SJCRH30 (cell line): ENCODE data around the gene CELSR1. TPM values are rescaled to one million over a fixed set of nuclear protein-coding genes. Genes with fewer than 3 reads are reported as not detected.
"Not testable (repeated sequence)": the region's sequence is repeated elsewhere in the genome, so short reads cannot be mapped to it uniquely, and the experiment has no call there.

Experiments used
- DNase-seq, 2 experiments: peaks; one replicate each; pipeline ENCODE4 v3.0.0-alpha.2; 2015 to 2020
- H3K27ac ChIP-seq: fragments of 250-450 bp; sonication (Bioruptor Pico); 2 replicates; pipeline ENCODE4 v1.5.1; 2020; ENCODE audit warnings: mild to moderate bottlenecking, moderate library complexity
- H3K27me3 ChIP-seq: fragments of 250-450 bp; sonication (Bioruptor Pico); 2 replicates; pipeline ENCODE4 v1.5.1; 2020; ENCODE audit warnings: mild to moderate bottlenecking, moderate library complexity
- H3K36me3 ChIP-seq: fragments of 250-450 bp; sonication (Bioruptor Pico); 2 replicates; pipeline ENCODE4 v1.5.1; 2020; ENCODE audit warnings: mild to moderate bottlenecking, moderate library complexity
- H3K4me1 ChIP-seq: fragments of 250-450 bp; sonication (Bioruptor Pico); 2 replicates; pipeline ENCODE4 v1.5.1; 2020; ENCODE audit warnings: mild to moderate bottlenecking, moderate library complexity
- H3K4me3 ChIP-seq: fragments of 250-450 bp; sonication (Bioruptor Pico); 2 replicates; pipeline ENCODE4 v1.5.1; 2020; ENCODE audit warnings: mild to moderate bottlenecking, moderate library complexity
- H3K9me3 ChIP-seq: fragments of 250-450 bp; sonication (Bioruptor Pico); replicated peaks from 2 replicates; pipeline ENCODE4 v1.5.1; 2020; ENCODE audit warnings: mild to moderate bottlenecking, moderate library complexity
- total RNA-seq: library from RNA; depleted of rRNA; stranded (reverse); fragments of >200 nt; shearing (Covaris generic); gene quantifications from 2 replicates; pipeline ENCODE4 v1.2.3, GENCODE V29; 2014

The CELSR1 gene
- total RNA-seq, 1 experiment from 2014 or later = not detected

GRCh38 chr22:46413725-46414379 lies 123.6 kb downstream of the CELSR1 start:
- Histone ChIP-seq H3K4me3 (no peak overlapping the region), H3K27me3 (peaks cover 8% of the 10 kb centered on the region; the same call in 1 of the 2 replicates), H3K4me1 (no peaks in the 10 kb centered on the region), H3K9me3 (no peaks in the 10 kb centered on the region), H3K27ac (no peak overlapping the region), H3K36me3 (no peaks in the 10 kb centered on the region)
- no peak for DNase-seq

- no peak overlapping the region for H3K4me3 ChIP-seq
- H3K27me3 ChIP-seq = peaks cover 14% of the 10 kb centered on the region; the same call in 1 of the 2 replicates
- H3K4me1 ChIP-seq = no peaks in the 10 kb centered on the region
- no peak overlapping the region for H3K27ac ChIP-seq
- H3K36me3 ChIP-seq = no peaks in the 10 kb centered on the region
- no peaks in the 10 kb centered on the region for H3K9me3 ChIP-seq
- DNase-seq = no peak
Measured at GRCh38 chr22:46411347-46411746, 126.1 kb downstream of the CELSR1 start.

- Histone ChIP-seq H3K4me1 (no peaks in the 10 kb centered on the region), H3K4me3 (no peak overlapping the region), H3K27ac (no peak overlapping the region), H3K27me3 (peaks cover 14% of the 10 kb centered on the region; the same call in 1 of the 2 replicates), H3K36me3 (no peaks in the 10 kb centered on the region), H3K9me3 (no peaks in the 10 kb centered on the region)
- no peak for DNase-seq
Measured at GRCh38 chr22:46410291-46410808, 127.1 kb downstream of the CELSR1 start.

- H3K27me3 ChIP-seq = peaks cover 14% of the 10 kb centered on the region; the same call in 1 of the 2 replicates
- no peaks in the 10 kb centered on the region for H3K4me1 ChIP-seq
- H3K9me3 ChIP-seq = no peaks in the 10 kb centered on the region
- no peaks in the 10 kb centered on the region for H3K36me3 ChIP-seq
- no peak overlapping the region for H3K4me3 ChIP-seq
- DNase-seq = no peak
- H3K27ac ChIP-seq = no peak overlapping the region
Measured at GRCh38 chr22:46409631-46410210, 127.7 kb downstream of the CELSR1 start.

GRCh38 chr22:46408568-46409506 lies 128.6 kb downstream of the CELSR1 start:
- Histone ChIP-seq H3K27me3 (peaks cover 14% of the 10 kb centered on the region; the same call in 1 of the 2 replicates), H3K36me3 (no peaks in the 10 kb centered on the region), H3K9me3 (no peaks in the 10 kb centered on the region), H3K4me3 (no peak overlapping the region), H3K27ac (no peak overlapping the region), H3K4me1 (no peaks in the 10 kb centered on the region)
- DNase-seq = no peak

- Histone ChIP-seq H3K27ac (no peak overlapping the region), H3K27me3 (peaks cover 7% of the 10 kb centered on the region), H3K36me3 (no peaks in the 10 kb centered on the region; the same call in 1 of the 2 replicates), H3K4me3 (no peak overlapping the region), H3K4me1 (no peaks in the 10 kb centered on the region), H3K9me3 (no peaks in the 10 kb centered on the region)
- DNase-seq = no peak
Measured at GRCh38 chr22:46407748-46408147, 129.7 kb downstream of the CELSR1 start.

GRCh38 chr22:46406791-46407190 lies 130.6 kb downstream of the CELSR1 start:
- H3K9me3 ChIP-seq = no peaks in the 10 kb centered on the region
- H3K27me3 ChIP-seq = peaks cover 13% of the 10 kb centered on the region
- no peak overlapping the region for H3K27ac ChIP-seq
- no peak for DNase-seq
- H3K36me3 ChIP-seq = no peaks in the 10 kb centered on the region; the same call in 1 of the 2 replicates
- no peak overlapping the region for H3K4me3 ChIP-seq
- H3K4me1 ChIP-seq = no peaks in the 10 kb centered on the region

GRCh38 chr22:46406349-46406748 lies 131.1 kb downstream of the CELSR1 start:
- Histone ChIP-seq H3K27me3 (peaks cover 13% of the 10 kb centered on the region), H3K36me3 (no peaks in the 10 kb centered on the region; the same call in 1 of the 2 replicates), H3K27ac (no peak overlapping the region), H3K4me1 (no peaks in the 10 kb centered on the region), H3K4me3 (no peak overlapping the region), H3K9me3 (no peaks in the 10 kb centered on the region)
- no peak for DNase-seq

- Histone ChIP-seq H3K4me1 (no peaks in the 10 kb centered on the region), H3K27me3 (peaks cover 13% of the 10 kb centered on the region), H3K36me3 (no peaks in the 10 kb centered on the region; the same call in 1 of the 2 replicates), H3K9me3 (no peaks in the 10 kb centered on the region), H3K27ac (no peak overlapping the region), H3K4me3 (no peak overlapping the region)
- no peak for DNase-seq
Measured at GRCh38 chr22:46405901-46406300, 131.5 kb downstream of the CELSR1 start.

GRCh38 chr22:46403880-46404279 lies 133.5 kb downstream of the CELSR1 start:
- not testable (repeated sequence) for DNase-seq, H3K36me3 ChIP-seq, H3K9me3 ChIP-seq, H3K27ac ChIP-seq, H3K4me3 ChIP-seq, H3K4me1 ChIP-seq
- peaks cover 13% of the 10 kb centered on the region for H3K27me3 ChIP-seq

- H3K9me3 ChIP-seq = no peaks in the 10 kb centered on the region
- peaks cover 6% of the 10 kb centered on the region; the same call in 1 of the 2 replicates for H3K27me3 ChIP-seq
- no peaks in the 10 kb centered on the region; the same call in 1 of the 2 replicates for H3K36me3 ChIP-seq
- DNase-seq = no peak
- no peak overlapping the region for H3K4me3 ChIP-seq
- H3K4me1 ChIP-seq = no peaks in the 10 kb centered on the region
- H3K27ac ChIP-seq = no peak overlapping the region
Measured at GRCh38 chr22:46402505-46402904, 134.9 kb downstream of the CELSR1 start.

GRCh38 chr22:46401370-46401769 lies 136.1 kb downstream of the CELSR1 start:
- Histone ChIP-seq H3K9me3 (no peaks in the 10 kb centered on the region), H3K4me1 (no peaks in the 10 kb centered on the region), H3K4me3 (no peak overlapping the region), H3K27me3 (peaks cover 6% of the 10 kb centered on the region; the same call in 1 of the 2 replicates), H3K36me3 (no peaks in the 10 kb centered on the region; the same call in 1 of the 2 replicates), H3K27ac (no peak overlapping the region)
- DNase-seq = no peak

- H3K9me3 ChIP-seq = no peaks in the 10 kb centered on the region
- no peak overlapping the region for H3K27ac ChIP-seq
- H3K36me3 ChIP-seq = no peaks in the 10 kb centered on the region; the same call in 1 of the 2 replicates
- H3K4me3 ChIP-seq = no peak overlapping the region
- H3K27me3 ChIP-seq = peaks cover 6% of the 10 kb centered on the region; the same call in 1 of the 2 replicates
- DNase-seq = no peak
- no peaks in the 10 kb centered on the region for H3K4me1 ChIP-seq
Measured at GRCh38 chr22:46399251-46400024, 138.0 kb downstream of the CELSR1 start.

- H3K9me3 ChIP-seq = no peaks in the 10 kb centered on the region
- no peaks in the 10 kb centered on the region; the same call in 1 of the 2 replicates for H3K36me3 ChIP-seq
- no peak overlapping the region for H3K27ac ChIP-seq
- DNase-seq = no peak
- H3K4me1 ChIP-seq = no peaks in the 10 kb centered on the region
- H3K4me3 ChIP-seq = no peak overlapping the region
- H3K27me3 ChIP-seq = peaks cover 6% of the 10 kb centered on the region
Measured at GRCh38 chr22:46397951-46398350, 139.5 kb downstream of the CELSR1 start.
